NOMO-1 treated with dmso at 0.1 percent for 144 hours (cell line): Measurements from ENCODE around the gene GNAI2.

Source experiments
- DNase-seq: peaks from one replicate; lab custom pipeline; 2025; ENCODE audit not compliant: unreplicated experiment; lab: John Stamatoyannopoulos, UW

Gene GNAI2

DNA sequence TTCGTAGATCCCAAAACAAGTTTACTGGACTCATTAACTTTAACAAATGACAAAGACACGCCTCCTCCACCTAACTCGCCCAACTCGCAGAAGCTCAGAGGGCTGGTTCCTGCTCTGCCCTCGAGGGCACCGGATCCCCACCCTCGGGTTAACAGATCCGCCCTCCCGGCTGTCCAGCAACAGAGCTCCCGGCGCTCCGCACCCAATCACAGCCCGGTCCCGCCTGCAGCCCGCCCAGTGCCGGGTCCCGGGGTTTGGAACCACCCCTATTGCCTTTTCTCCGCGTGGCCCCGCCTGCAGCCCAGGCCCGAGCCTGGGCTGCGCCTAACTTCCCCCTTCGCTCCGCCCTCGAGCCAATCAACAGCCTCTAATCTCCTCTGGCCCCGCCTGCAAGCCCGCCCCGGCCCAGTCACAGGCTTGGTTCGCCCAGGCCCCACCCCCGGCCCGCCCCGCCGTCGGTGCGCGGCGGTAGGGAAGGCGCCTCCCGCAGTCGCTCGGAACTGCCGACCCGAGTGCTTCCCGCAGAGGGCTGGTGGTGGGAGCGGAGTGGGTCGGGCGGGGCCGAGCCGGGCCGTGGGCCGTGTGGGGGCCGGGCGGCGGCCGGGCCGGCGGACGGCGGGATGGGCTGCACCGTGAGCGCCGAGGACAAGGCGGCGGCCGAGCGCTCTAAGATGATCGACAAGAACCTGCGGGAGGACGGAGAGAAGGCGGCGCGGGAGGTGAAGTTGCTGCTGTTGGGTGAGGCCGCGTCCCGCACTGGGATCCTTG lies at the start of gene GNAI2:
GNAI2 (plus strand) TSS at position 489 of the 768 bp plus-strand sequence; CDS start at position 621, 132 bp downstream.
- peak; percentile 100 for DNase-seq

DNA sequence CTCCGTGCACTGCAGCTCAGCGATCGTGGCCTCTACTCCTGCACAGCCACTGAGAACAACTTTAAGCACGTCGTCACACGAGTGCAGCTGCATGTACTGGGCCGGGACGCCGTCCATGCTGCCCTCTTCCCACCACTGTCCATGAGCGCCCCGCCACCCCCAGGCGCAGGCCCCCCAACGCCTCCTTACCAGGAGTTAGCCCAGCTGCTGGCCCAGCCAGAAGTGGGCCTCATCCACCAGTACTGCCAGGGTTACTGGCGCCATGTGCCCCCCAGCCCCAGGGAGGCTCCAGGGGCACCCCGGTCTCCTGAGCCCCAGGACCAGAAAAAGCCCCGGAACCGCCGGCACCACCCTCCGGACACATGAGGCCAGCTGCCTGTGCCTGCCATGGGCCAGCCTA lies 48.3 kb upstream of the GNAI2 start:
- DNase-seq = no peak

DNA sequence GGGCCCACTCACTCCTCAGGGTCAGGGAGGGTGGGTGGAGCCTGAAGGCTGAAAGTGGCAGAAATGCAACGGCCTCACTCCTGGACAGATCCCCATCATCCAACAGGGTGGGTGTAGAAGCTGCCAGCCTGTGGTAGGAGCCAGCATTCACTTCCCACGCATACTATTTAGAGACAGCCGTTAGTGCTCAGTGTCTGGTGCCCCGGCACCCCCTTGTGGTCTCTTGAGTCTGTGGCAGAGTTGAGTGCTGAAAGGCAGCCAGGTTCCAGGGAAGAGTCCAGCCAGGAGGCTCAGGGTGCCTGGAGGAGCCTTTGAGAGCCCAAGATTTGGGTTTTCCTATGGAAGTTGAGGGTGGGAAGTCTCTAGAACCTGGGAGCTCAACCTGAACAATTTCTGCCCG lies 46.7 kb upstream of the GNAI2 start:
- peak; percentile 36 for DNase-seq

DNA sequence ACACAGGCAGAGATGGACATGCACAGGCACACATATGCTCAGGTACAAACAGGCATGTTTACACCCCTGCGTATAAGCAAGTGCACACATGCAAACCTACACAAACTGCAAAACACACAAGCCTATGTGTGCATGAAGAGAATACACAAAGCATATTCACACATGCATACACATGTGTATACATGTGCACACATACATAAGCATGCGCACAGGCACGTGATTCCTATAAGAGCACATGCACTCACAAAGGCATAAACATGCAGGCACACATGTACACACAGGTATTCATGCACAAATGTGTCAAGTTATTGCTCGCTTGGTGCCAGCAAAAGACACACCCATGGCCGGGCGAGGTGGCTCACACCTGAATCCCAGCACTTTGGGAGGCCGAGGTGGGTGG lies 46.0 kb upstream of the GNAI2 start:
- DNase-seq = no peak

DNA sequence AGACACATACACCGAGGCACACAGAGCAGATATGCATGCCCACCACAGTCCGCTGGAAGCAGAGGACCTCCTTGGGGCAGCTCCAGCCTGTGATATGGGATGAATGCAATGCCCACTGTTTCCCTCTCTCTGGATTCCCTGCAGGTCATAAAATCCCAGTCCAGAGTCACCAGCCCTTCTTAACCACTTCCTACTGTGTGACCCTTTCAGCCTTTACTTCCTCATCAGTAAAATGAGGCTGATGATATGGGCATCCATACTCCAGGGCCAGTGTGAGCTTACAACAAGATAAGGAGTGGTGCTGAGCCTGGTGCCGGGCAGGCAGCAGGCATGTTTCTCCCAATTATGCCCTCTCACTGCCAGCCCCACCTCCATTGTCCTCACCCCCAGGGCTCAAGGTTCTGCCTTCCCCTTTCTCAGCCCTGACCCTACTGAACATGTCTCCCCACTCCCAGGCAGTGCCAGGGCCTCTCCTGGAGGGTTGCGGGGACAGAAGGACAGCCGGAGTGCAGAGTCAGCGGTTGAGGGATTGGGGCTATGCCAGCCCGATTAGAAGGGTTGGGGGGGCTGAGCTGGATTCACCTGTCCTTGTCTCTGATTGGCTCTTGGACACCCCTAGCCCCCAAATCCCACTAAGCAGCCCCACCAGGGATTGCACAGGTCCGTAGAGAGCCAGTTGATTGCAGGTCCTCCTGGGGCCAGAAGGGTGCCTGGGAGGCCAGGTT lies 44.9 kb upstream of the GNAI2 start, which contains the start of gene GNAT1:
GNAT1 (plus strand) TSS at position 675 of the 725 bp plus-strand sequence. CDS start 116 bp downstream, outside the sequence.
- peak; percentile 18 for DNase-seq

DNA sequence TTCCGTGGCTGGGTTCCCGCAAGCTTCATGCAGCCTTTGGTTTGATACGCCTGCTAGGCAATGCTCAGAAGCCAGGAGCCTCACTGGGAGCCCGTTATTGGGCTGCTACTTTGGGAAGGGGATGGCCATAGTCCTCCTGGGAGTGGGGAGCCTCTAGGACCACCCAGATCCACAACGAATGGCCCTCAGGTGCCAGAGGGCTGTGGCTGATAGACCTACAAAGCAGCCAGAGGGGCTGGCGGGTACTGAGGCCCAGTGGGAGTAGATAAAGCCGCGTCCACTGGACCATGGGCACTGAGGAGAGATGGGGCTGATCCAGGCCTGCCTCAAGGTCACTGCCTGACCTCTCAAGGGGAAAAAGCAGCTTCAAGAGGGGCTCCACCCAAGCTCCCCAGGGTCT lies 43.9 kb upstream of the GNAI2 start:
- DNase-seq = no peak

DNA sequence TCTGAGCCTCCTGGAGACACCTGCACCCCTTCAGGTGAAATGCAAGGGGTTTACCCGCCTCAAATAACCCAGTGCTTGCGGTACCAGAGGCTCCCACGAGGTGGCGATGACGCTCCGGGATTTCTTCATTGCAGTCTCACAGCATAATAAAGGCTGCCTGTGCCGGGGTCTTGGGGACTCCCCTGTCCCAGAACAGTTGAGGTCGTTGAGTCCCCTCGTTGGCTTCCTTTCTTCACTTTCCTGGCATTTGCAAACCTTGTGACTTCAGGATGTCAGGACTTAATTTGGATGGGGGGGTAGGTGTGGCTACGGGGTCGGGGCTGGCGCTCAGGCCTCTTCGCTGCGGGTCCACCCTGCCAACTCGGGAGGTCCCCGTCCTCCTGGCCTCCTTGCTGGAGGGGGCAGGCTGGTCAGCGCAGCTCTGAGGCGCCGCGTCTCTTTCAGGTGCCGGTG lies 43.3 kb upstream of the GNAI2 start:
- peak; percentile 5 for DNase-seq

DNA sequence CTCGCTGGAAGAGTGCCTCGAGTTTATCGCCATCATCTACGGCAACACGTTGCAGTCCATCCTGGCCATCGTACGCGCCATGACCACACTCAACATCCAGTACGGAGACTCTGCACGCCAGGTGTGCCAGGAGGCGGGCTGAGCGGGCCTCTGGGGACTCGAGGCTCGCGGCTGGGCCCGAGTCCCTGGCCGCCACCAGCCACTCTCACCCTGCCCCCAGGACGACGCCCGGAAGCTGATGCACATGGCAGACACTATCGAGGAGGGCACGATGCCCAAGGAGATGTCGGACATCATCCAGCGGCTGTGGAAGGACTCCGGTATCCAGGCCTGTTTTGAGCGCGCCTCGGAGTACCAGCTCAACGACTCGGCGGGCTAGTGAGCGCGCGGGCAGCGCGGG lies 42.7 kb upstream of the GNAI2 start:
- DNase-seq = no peak

DNA sequence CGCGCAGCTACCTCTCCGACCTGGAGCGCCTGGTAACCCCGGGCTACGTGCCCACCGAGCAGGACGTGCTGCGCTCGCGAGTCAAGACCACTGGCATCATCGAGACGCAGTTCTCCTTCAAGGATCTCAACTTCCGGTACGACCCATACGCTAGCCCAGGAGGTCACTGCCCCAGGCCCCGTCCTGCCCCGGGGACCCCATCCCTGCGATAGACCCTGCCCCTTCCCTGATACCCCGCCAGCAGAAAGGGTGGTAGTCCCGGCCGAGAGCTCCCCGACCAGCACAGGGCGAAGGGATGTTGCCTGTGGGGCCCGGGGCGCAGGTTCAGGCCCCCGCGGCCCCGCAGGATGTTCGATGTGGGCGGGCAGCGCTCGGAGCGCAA lies 42.3 kb upstream of the GNAI2 start:
- no peak for DNase-seq

DNA sequence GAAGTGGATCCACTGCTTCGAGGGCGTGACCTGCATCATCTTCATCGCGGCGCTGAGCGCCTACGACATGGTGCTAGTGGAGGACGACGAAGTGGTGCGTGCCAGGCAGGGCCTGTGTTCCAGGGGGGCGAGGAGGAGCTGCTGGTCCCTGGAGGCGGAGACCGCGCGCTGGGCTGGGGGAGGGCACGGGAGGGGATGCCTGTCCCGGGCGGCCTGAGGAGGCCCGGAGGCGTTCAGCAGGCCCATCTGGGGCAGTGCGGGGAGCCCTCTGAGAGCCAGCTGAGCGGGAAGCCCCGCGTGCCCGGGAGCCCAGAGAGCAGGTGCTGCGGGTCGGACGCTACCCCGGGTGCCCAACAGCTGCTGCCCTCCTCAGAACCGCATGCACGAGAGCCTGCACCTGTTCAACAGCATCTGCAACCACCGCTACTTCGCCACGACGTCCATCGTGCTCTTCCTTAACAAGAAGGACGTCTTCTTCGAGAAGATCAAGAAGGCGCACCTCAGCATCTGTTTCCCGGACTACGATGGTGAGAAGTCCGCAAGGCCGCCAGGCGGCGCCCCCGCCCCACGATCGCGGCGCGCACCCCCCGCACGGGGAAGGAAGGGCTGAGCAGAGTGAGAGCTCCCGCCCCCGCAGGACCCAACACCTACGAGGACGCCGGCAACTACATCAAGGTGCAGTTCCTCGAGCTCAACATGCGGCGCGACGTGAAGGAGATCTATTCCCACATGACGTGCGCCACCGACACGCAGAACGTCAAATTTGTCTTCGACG lies 41.7 kb upstream of the GNAI2 start:
- DNase-seq = no peak

DNA sequence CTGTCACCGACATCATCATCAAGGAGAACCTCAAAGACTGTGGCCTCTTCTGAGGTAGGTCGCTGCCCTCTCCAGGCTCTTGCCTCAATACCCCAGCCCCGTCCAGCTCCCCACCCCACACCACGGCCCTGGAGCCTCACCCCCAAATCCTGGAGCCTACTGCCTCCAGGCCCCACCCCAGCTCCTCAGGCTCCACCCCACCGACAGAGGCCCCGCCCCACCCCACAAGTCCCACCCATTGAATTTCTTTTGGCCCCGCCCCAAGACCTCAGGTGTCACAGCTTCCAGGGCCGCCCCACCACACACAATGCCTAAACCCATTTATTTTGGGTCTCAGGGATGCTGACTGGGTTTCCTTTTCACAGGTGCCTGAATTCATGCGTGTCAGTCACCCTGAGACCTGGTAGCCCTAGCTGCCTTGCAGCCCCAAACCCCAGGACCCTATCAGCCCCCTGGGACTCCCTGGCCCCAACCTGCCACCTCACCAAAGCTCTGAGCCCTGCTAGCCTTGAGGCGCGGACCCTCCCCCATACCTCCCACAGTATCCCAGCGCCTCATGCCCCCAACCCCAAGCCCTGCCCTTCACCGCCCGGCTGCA lies 41.0 kb upstream of the GNAI2 start:
- DNase-seq = no peak

DNA sequence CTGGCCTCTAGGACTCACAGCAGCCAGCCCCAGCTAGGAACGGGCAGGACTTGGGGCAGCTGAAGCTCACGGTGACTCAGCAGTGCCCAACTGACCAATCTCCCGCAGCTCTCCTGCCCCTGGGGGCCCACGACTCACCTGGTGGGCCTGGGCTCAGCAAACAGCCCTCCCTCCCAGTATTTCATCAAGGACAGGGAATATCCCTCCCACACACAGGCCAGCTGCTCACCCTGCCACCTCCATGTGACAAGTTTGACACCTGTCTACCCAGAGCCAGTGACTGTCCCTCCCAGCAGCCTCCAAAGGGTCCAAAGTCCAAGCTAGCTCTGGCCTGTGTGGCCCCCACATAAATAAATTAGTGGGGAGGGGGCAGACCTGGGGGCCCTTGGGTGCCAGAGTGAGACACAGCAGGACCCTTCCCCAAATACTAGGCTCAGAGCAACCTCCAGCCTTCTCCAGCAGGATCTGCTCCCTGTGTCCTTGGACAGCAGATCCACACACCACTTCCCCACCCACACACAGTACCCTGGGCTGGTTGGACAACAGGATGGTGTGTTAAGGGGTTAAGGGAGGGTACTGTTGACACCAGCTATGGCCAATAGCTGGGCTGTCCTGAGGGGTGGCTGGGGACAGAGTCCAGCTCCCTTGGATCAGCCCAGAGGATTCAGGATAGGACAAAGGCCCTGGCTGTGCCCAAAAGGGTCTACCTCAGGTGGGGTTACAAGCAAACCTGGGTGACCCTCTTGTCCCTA lies 40.3 kb upstream of the GNAI2 start:
- DNase-seq = no peak

DNA sequence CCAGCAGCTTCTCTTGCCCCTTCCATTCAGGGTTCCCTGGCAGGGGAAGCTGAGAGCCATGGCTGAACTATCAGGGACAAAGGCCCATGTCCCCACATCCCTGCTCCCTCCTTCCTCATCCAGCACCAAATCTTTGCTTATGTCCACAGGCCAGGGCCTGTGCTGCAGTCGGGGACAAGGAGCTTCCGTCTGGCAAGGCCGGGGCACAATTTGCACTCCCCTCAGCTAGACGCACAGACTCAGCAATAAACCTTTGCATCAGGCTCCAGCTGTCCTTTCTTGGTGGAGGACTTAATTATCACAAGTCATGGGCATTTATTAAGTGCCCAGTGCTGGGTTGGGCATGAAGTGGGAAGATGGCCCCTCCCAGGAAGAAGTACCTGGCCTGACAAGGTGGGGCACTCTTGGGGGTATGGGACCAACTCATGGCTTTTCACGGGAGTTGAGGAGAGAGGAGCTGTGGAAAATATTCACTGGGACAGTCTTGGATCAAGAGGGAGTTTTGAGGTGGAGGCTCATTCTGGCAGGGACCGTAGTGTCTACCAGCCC lies 39.7 kb upstream of the GNAI2 start:
- no peak for DNase-seq

DNA sequence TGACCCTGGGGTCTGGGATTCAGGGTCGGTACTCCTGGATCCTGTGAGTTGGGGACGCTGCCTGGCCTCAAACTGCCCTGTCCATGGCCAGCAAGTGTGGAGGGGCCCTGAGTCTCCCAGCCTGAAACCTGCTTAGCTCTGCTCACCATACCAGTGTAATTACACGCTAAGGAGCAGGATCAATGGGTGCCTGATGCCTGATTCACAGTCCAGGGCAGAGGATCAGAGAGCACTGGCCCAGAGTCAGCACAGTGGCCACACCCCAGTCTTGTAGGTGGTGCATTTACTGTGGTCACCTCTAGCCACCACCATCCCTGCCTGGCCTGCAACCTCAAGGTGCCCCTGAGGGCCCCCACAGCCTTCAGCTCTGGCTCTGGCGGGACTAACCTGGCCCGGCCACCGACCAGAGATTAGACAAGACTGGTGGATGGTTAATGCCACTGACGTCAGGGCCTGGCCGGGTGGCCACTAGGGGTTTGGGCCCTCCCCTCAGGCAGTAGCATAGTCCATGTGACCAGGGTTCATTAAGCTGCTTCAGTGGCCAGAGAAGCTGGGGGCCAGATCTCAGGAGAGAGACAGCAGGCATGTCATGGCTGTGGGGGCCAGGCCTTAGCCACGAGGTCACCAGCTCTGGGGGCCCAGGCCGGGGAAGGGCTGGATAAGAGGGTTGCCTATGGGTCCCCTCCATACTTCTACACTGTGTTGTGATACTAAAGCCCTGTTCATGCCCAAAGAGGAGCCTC lies 34.3 kb upstream of the GNAI2 start:
- no peak for DNase-seq

DNA sequence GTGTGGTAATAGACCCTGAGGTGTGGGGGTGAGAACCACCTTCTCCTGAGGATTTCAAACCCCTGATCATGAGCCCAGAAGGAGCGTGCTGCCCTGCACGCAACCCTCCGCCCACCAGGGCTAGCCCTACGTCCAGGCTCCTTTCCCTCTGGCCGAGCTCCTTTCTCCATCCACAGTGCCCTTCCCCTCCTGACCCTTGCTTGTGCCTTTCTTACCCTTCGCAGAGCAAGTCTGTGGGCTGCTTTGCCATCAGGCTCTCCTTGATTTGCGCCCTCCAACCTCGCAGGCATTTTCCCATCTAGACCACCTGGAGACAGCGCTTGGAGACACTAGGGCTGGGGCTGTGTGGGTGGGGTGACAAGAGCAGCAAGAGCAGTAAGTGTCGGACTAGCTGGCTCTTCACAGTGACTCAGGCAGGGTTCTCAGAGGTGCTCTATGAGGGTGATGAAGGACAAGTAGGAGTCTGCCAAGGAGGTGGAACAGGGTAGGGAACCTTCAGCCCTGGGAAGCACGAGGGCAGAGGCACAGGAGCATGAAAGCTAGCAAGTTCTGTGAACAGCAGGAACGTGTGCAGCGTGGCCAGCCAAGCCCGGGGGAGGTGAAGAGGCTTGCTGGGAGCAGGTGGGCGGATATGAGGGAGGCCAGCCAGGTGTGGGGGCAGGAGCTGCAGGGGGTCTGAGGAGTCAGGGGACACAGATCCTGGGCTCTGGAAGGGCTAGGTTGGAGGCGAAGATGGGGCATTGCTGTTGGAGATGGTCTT lies 33.5 kb upstream of the GNAI2 start:
- no peak for DNase-seq

DNA sequence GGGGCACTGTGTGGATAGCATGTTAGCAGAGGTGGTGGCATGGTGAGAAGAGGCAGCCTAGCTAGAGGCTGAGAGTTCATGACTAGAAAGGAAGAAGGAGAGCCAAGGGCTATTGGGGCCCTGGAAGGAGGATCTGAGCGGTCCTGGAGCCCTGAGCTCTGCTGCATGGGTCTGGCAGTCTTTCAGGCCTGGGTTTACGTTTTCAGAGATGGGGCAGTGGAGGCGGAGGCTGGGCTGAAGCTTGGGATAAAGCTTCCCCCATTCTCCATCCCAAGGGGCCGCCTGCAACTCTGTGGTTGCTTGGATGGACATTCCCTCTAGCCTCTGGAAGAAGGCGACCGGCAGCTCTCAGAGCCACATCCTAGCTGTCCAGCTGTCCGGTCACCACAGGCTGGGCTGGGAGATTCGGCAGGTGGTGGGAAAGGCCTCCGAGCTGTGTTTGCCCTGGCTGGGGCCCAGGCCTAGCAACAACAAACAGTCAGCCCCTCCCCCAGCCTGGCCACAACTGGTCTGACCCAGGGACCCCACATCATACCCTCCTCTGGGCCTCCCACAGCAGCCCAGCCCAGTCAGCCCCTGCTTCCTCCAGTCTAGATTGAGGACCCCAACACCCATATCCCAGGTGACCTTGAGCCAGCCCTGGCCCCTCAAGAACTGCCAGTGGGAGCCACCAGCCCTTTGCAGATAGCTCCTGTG lies 32.7 kb upstream of the GNAI2 start:
- DNase-seq = no peak

DNA sequence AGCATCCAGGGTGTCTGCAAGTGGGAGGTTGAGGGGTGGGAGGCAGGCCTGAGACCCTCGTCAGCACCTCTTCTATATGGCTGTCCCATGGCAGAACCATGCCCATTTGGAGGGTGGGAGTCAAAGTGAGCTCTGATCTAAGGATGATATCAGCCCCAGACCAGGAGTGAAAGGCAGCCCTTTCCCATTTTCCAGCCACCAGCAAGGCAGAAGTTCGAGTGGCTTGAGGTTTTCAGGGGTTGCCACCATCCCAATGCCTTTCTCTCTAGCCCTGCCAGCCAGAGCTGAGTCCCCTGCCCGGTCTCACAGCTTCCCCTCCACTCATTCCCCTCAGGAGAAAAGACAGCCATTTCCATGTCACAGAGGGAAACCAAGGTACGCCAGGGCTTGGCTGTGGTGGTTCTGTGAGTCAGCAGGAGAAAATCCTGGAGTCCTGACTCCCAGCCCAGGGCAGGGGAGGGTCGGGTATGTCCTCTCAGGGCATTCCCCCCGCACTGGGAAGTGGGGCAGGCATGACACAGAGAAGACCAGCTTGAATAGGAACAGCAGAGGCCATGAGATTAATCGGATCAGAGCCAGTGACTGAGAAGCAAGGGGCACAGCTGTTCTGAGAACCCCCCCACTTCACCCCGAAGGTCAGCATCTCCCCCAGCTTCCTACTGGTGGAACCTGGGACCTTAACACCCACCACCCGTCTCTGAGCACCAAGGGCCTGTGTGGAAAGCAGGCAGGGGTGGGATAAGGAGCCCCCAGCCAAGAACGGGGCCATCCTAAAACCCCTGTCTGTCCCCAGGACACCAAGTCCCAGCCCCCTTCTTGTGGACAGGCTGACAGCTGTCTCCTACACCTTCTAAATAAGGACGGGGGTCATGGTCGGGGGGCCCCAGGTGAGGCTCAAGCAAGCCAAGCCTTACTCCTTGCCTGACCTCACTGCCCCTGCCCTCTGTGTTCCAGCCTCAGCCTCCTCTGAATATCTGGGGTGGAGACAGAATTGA lies 31.9 kb upstream of the GNAI2 start:
- DNase-seq = no peak
